Upper lobe of left lung (tissue), 6 donors: ENCODE measurements around the gene SULF2. TPM values are rescaled to one million over a fixed set of nuclear protein-coding genes. Genes with fewer than 3 reads are reported as not detected.

ENCODE experiments used
- ATAC-seq, 2 donors: fragments of 200-7000 bp; cut with Tn5 transposase; one replicate each; pipeline ENCODE4 v1.9.1; 2022; ENCODE audit warnings: mild to moderate bottlenecking in 2 of 2, moderate library complexity in 2 of 2; ENCODE audit not compliant: low FRiP score in 2 of 2
- DNase-seq, 2 donors: peaks; one replicate each; pipeline ENCODE4 v3.0.0-alpha.2; 2019 to 2020
- H3K27ac ChIP-seq, 4 donors: fragments of 200-600 bp; sonication (generic); one replicate each; pipeline ENCODE4 v1.5.1; 2016 to 2019
- H3K27me3 ChIP-seq, 4 donors: fragments of 200-600 bp; sonication (generic); one replicate each; pipeline ENCODE4 v1.5.1; 2017 to 2019
- H3K36me3 ChIP-seq, 4 donors: fragments of 200-600 bp; sonication (generic); one replicate each; pipeline ENCODE4 v1.5.1; 2016 to 2019
- H3K4me1 ChIP-seq, 4 donors: fragments of 200-600 bp; sonication (generic); one replicate each; pipeline ENCODE4 v1.5.1; 2018 to 2019
- H3K4me3 ChIP-seq, 4 donors: fragments of 200-600 bp; sonication (generic); one replicate each; pipeline ENCODE4 v1.5.1; 2017 to 2019; ENCODE audit warnings: mild to moderate bottlenecking in 2 of 4, moderate library complexity in 1 of 4
- H3K9me3 ChIP-seq, 4 donors: fragments of 200-600 bp; sonication (generic); one replicate each; pipeline ENCODE4 v1.5.1; 2018 to 2019
- CTCF ChIP-seq, 6 experiments: fragments of 450-650 bp in 4 of 6; fragments of 200-600 bp in 2 of 6; sonication (generic) in 2 of 6; IDR thresholded peaks; one replicate each; pipeline ENCODE4 v1.5.1; 2016 to 2019; ENCODE audit warnings: antibody characterized with exemption in 6 of 6
- EP300 ChIP-seq, 4 donors: sonication (generic); formaldehyde crosslinking; IDR thresholded peaks; one replicate each; pipeline ENCODE4 v1.5.1; 2017; ENCODE audit warnings: antibody characterized with exemption in 4 of 4, control low read depth in 2 of 4
- POLR2A ChIP-seq, 4 donors: fragments of 450-650 bp; IDR thresholded peaks; one replicate each; pipeline ENCODE4 v1.5.1; 2016 to 2017; ENCODE audit warnings: antibody characterized with exemption in 4 of 4, mild to moderate bottlenecking in 2 of 4
- POLR2AphosphoS5 ChIP-seq, 2 donors: sonication (generic); formaldehyde crosslinking; IDR thresholded peaks; one replicate each; pipeline ENCODE4 v1.5.1; 2017; ENCODE audit warnings: antibody characterized with exemption in 2 of 2
- WGBS, 2 donors: methylation state at CpG; one replicate each; pipeline ENCODE4 v1.1.5; 2017 to 2018; 5-methylcytosine and 5-hydroxymethylcytosine counted together
- total RNA-seq, 6 donors: library from RNA; depleted of rRNA in 4 of 6; stranded (reverse); fragments of >200 nt in 4 of 6; gene quantifications; one replicate each; pipeline versions ENCODE4 v1.1.0 to v1.2.1, GENCODE V29; 2016 to 2021
- donor health status: DM: no; HTN: no; CAD: no; lungs with moderate emphysema.
- donor health status: DM: no; HTN: yes; CAD: no; lungs with severe emphysema.

SULF2 gene
- total RNA-seq, 6 donors from 2014 or later: 15.0 to 63.8 (median 21.7) TPM

- no peak overlapping the region for H3K4me3 ChIP-seq
- H3K4me1 ChIP-seq: no peaks in the 10 kb centered on the region
- no peak for ATAC-seq
- H3K36me3 ChIP-seq: no peaks in the 10 kb centered on the region
- H3K27me3 ChIP-seq: no peaks in the 10 kb centered on the region
- H3K27ac ChIP-seq: no peak overlapping the region
- no peak for DNase-seq
- no peaks in the 10 kb centered on the region for H3K9me3 ChIP-seq
- TF ChIP-seq POLR2A (IDR thresholded peaks at IDR 0.05) (no peak), EP300 (IDR thresholded peaks at IDR 0.05) (no peak), CTCF (IDR thresholded peaks at IDR 0.05) (no peak), POLR2AphosphoS5 (IDR thresholded peaks at IDR 0.05) (no peak)
- 79 to 86% methylated on average over 5 of the region's 5 CpGs for WGBS, 2 donors
These were observed 81.5 kb downstream of the SULF2 start for GRCh38 chr20:47703748-47704147.

- no peaks in the 10 kb centered on the region for H3K36me3 ChIP-seq
- 91 to 94% methylated on average over 15 of the region's 15 CpGs for WGBS, 2 donors
- no peaks in the 10 kb centered on the region for H3K4me1 ChIP-seq
- ATAC-seq (no peak), DNase-seq (no peak)
- no peak for TF ChIP-seq POLR2A (IDR thresholded peaks at IDR 0.05)
- no peak for TF ChIP-seq EP300 (IDR thresholded peaks at IDR 0.05)
- no peak for TF ChIP-seq POLR2AphosphoS5 (IDR thresholded peaks at IDR 0.05)
- no peak for TF ChIP-seq CTCF (IDR thresholded peaks at IDR 0.05)
- H3K27ac ChIP-seq: no peak overlapping the region
- H3K27me3 ChIP-seq: no peaks in the 10 kb centered on the region
- H3K9me3 ChIP-seq: no peaks in the 10 kb centered on the region
- no peak overlapping the region for H3K4me3 ChIP-seq
These were observed 83.7 kb downstream of the SULF2 start for GRCh38 chr20:47701612-47702011.

GRCh38 chr20:47700327-47700726 is 85.0 kb downstream of the SULF2 start:
- TF ChIP-seq EP300 (IDR thresholded peaks at IDR 0.05) (no peak), CTCF (IDR thresholded peaks at IDR 0.05) (no peak), POLR2AphosphoS5 (IDR thresholded peaks at IDR 0.05) (no peak), POLR2A (IDR thresholded peaks at IDR 0.05) (no peak)
- H3K9me3 ChIP-seq: no peaks in the 10 kb centered on the region
- no peak for DNase-seq
- H3K4me3 ChIP-seq: no peak overlapping the region
- H3K4me1 ChIP-seq: no peaks in the 10 kb centered on the region
- no peak for ATAC-seq
- 76 to 77% methylated on average over 7 of the region's 7 CpGs for WGBS, 2 donors
- H3K36me3 ChIP-seq: no peaks in the 10 kb centered on the region
- H3K27ac ChIP-seq: no peak overlapping the region
- no peaks in the 10 kb centered on the region for H3K27me3 ChIP-seq

- DNase-seq (no peak), ATAC-seq (no peak)
- no peak for TF ChIP-seq POLR2AphosphoS5 (IDR thresholded peaks at IDR 0.05)
- no peak for TF ChIP-seq POLR2A (IDR thresholded peaks at IDR 0.05)
- TF ChIP-seq CTCF (IDR thresholded peaks at IDR 0.05): no peak
- no peak for TF ChIP-seq EP300 (IDR thresholded peaks at IDR 0.05)
- Histone ChIP-seq H3K4me3 (no peak overlapping the region), H3K27ac (no peak overlapping the region), H3K27me3 (no peaks in the 10 kb centered on the region), H3K36me3 (no peaks in the 10 kb centered on the region), H3K9me3 (no peaks in the 10 kb centered on the region), H3K4me1 (no peaks in the 10 kb centered on the region)
- WGBS, 2 donors: 77 to 79% methylated on average over 1 of the region's 1 CpG
These were observed 85.5 kb downstream of the SULF2 start for GRCh38 chr20:47699818-47700217.

GRCh38 chr20:47698142-47698541 is 87.1 kb downstream of the SULF2 start:
- DNase-seq (no peak), ATAC-seq (no peak)
- Histone ChIP-seq H3K4me1 (no peaks in the 10 kb centered on the region), H3K27ac (no peak overlapping the region), H3K36me3 (no peaks in the 10 kb centered on the region), H3K27me3 (no peaks in the 10 kb centered on the region), H3K4me3 (no peak overlapping the region), H3K9me3 (no peaks in the 10 kb centered on the region)
- 94 to 97% methylated on average over 2 to 6 of the region's 6 CpGs for WGBS, 2 donors
- TF ChIP-seq POLR2A (IDR thresholded peaks at IDR 0.05): no peak
